ELR (cell line): Measurements from ENCODE around the gene ABCG1.

Source experiments
- DNase-seq: peaks from one replicate; pipeline ENCODE4 v3.0.0-alpha.2; 2015; ENCODE audit warnings: low read depth

Gene ABCG1

DNA sequence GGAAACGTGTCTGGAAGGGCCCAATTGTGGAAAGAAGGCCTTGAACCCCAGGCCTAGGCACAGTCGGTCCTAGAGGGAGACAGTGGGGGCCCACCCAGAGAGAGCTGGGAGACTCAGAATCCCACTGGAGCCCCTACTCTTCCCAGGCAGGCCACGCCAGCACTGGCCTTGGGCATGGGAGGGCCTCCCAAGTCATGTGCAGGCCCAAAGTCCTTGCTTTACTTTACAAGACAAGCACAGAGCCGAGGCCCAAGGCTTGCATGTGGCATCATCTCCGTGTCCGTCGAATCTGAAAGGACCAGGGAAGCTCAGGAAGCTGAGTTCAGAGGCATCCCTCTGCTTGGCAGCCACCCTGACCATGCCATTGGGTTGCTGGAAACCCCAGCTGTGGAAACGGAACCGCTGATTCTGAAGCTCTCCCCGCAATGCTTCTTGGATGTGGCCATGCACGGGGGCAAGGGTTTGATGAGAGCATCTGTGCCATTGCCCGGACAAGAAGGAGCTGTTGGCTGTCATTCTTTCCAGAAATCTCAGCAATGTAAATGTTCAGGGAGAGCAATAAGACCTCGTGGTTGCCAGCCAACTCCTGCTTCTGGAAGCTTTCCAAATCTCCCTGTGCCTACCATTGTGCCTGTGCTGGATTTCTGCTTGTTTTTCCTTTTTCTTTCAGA lies 32.8 kb downstream of the ABCG1 start:
- no peak for DNase-seq

GRCh38 chr21:42252325-42252654 lies 33.4 kb downstream of the ABCG1 start:
- DNase-seq = no peak

GRCh38 chr21:42252778-42253340 lies 33.9 kb downstream of the ABCG1 start:
- no peak for DNase-seq

DNA sequence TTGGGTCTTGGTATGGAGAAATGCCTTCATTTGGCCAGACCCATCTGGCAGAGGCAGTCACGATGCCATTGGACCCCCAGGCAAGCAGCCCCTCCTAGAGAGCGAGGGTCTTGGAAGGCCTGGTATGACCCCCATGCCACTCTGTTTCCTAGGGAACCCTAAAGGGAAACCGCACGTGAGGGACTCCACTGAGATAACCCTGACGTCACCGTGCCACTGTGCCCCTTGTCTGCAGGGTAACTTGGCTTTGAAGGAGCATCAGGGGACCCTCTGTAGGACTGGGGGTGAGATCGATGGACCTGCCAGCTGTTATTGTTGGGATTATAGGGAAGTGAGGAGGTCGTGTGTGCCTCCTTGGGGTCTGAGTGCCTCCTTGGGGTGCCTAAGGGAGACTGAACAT lies 34.5 kb downstream of the ABCG1 start:
- DNase-seq = no peak

GRCh38 chr21:42254083-42254482 lies 35.1 kb downstream of the ABCG1 start:
- no peak for DNase-seq

DNA sequence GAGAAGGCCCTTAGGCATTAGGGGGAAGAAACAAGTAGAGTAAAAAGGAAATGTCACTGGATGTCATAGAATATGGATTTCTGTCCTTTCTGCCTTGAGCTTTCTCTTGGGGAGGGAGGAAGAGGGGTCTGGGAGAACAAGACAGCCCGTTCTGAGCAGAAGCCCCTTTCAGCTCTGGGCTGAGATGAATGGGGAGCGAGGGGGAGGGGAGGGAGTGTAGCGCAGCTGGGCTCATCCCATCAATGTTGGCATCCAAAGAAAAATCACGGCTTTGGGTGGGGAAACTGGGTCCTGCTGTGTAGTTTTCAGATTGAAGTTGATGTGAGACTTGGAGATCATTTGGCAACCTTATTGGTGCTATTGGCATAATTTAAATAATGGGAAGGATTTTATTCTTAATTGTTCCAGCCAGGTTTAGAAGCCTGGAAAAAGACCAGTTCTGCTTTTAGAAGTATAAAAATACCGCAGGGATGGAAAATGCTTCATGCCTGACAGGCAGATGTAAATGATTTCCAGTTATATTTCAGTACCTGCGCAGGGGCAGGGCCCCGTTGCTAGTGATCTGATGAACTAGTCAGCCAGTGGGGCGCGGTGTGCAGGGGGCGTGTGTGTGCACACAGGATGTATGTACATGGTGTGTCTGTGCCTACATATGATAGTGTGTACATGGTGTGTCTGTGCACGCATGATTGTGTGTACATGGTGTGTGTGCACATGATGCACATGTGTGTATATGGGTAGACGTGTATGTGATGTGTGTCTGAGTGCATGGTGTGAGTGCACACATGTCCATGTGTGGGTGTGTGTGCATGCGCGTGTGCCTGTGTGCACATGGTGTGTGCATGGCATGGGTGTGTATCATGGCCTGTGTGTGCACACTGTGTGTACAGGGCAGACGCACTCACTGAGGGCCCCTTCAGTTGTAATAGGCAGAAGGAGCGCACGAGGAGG lies 36.0 kb downstream of the ABCG1 start:
- DNase-seq = no peak

DNA sequence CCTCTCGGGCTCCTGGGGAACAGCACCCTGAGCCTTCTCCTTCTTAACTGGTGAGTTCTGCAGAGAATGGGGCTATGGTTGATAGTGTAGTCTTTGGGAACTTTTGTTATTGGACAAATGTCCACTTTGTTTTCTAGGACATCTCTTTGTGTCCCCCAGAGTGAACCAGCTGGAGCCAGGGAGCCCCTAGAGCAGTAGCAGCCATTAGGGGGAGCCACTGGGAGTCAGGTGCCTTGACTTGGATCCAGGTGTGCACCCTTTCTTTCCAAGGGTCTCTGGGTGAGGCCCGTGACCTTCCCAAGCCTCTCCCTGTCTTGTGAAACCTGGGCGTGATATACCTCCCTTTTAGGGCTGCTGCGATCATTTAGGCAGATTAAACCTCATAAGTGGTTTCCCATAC lies 36.9 kb downstream of the ABCG1 start:
- DNase-seq = no peak

DNA sequence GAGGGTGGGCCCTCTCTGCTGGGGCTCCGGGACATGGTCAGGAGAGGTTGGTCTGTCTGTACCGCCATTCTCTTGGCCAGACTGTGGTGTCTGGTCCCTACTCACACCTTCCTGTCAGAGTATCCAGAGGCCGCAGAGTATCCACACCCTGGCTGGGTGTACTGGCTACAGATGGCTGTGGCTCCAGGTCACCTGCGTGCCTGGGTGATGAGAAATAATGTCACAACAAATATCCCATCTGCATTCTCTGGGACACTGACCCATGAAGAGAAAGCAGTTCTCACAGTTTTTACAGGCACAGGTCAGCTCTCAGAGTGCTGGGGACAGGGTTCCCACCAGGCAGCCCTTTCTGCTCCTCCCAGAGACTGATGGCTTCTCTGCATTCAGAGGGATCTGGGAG lies 37.4 kb downstream of the ABCG1 start:
- DNase-seq = no peak

DNA sequence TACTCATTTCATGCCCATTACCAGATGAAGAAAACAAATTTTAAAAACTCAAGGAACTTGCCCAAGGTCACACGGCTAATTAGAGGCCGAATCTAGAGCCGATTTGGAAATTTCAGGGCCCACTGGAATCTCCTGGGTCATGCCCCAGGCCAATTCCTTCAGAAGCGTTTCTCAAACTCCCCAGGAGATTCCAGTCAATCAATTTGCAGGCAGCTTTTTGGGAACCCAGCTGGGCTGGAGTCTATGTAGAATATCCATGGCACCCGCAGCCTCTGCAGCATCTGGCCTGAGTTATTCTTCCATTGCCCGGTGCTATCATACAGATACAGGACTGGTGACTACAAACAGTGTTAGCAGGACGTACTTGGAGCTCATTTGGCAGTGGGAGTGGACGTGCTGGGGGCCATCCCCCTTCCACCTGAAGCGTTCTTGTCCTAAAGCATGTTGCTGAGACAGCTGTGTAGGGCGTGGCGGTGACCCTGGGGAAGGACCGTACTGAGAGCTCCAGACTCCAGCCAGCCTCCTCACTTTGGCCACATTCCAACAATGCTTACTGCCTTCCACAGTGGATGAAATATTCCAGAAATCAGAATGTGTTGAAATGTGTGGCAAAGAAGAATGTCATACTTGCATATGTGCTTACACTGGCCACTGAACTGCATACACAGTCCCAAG lies 38.3 kb downstream of the ABCG1 start:
- no peak for DNase-seq

GRCh38 chr21:42258150-42258884 lies 39.4 kb downstream of the ABCG1 start:
- DNase-seq = peak; percentile 50

- DNase-seq = no peak
Measured at GRCh38 chr21:42258885-42259407, 40.0 kb downstream of the ABCG1 start.

DNA sequence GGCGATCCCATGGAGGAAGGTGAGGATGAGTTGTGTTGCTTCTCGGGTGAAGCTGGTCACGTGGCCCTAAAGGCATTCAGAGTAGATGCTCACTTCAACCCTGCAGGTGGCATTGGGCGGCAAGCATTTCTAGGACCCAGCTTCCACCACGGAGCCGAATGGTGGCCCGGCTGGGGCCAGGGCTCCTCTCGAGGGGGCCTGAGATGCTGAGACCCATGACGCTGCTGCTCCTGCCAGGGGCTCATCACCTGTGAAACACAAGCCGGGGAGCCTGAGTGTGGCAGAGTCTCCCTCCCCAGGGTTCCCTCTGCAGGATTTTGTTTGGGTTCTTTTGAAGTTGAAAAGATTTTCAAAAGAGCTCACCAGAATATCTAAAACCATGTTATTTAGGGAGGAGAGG lies 41.2 kb downstream of the ABCG1 start:
- no peak for DNase-seq

GRCh38 chr21:42261829-42262200 lies 42.9 kb downstream of the ABCG1 start:
- no peak for DNase-seq

DNA sequence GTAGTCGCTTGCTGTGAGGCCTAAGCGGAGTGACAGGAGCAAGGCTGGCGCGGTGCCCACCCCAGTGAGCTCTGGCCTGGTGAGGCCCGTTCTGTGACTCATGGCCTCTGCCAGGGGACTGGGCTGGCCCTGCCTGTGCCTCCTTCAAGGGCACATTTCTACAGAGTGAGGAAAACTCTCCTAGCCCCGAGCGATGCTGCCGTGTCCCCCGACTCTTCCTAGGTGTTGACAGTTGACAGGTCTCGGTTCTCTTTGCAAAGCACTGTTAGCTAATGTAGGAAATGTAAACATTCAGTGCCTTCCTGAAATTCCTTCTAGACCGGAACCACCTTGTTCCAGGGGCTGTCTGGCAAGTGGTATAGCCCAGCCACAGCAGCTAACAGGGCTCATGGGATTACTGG lies 43.9 kb downstream of the ABCG1 start:
- DNase-seq = no peak

DNA sequence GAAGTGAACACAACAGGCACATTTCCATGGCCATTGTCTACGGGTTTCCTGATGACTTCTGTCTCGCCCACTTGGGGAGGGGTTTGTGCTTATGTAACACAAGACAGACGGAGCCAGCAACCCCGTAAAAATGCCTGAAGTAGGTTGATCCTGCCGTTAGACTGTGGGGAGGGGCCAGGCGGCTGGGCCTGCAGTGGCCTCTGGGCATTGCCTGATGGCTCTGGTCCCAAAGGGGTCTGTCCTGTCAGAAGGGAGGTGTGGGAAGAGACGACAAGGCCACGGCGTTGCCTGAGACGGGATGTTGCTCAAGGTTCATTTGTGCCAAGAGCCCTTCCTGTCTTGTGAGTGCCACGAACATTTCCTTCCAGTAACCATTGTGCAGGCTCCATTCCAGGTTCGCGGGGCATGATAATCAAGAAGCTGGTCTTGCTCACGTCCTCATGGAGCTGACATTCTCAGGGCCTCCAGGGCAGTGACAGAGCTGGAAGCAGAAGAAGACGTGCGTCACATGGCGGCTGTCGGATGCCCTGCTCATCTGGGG lies 44.7 kb downstream of the ABCG1 start:
- no peak for DNase-seq

- no peak for DNase-seq
Measured at GRCh38 chr21:42264245-42265195, 45.6 kb downstream of the ABCG1 start.

DNA sequence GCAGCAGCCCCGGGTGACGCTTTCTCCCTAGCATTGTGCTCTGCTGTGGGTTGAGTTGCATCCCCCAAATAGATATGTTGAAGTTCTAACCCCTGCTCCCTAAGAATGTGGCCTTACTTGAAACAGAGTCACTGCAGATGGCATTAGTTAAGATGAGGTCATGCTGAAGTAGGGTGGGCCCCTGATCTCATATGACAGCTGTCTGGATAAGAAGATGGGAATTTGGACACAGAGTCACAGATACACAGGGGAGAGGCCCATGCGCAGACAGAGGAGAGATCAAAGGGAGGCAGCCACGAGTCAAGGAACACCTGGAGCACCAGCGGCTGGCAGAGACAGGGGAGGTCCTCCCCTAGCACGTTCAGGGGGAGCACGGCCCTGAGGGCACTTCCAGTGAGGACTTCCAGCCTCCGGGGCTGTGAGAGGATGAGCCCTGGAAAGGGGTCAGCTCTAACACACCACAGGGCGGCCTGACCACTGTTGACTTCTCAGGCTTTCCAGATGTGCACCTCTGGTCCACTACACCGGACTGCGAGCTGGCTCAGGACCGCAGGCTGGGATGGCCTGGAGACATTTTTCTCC lies 46.4 kb downstream of the ABCG1 start:
- no peak for DNase-seq

DNA sequence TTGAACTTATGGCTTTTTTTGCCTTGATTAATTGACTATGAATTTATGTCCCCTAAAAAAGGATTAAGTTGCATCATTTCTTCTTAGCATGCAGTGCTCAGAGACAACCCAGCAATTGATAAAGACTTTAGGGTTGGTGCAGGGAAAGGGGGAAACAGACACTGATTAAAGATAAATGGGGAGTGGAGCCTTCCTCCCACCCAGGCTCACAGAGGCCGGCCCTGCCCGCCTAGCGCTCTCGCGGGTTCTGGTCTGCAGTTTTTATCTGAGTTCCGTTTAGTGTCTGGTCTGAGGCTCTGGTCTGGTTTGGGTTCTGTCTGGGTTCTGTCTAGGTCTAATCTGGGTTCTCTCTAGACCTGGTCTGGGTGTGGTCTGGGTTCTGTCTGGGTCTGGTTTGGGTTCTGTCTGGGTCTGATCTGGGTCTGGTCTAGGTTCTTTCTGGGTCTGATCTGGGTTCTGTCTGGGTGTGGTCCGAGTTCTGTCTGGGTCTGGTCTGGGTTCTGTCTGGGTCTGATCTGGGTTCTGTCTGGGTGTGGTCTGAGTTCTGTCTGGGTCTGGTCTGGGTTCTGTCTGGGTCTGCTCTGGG lies 48.1 kb downstream of the ABCG1 start:
- DNase-seq = no peak

GRCh38 chr21:42269386-42269785 lies 50.4 kb downstream of the ABCG1 start:
- no peak for DNase-seq

GRCh38 chr21:42271065-42271464 lies 52.1 kb downstream of the ABCG1 start:
- no peak for DNase-seq
